Liver (tissue), 3 donors: ENCODE data around the gene LIPE.

ENCODE experiments used
- CTCF ChIP-seq: fragments of 150-350 bp; IDR thresholded peaks from 2 replicates; pipeline ENCODE4 v1.5.1; 2017; ENCODE audit warnings: improper control_type of control experiment, low read depth, low read length; ENCODE audit not compliant: missing input control
- HNF4A ChIP-seq, 2 donors: conservative IDR thresholded peaks; 2 replicates each; pipeline ENCODE4 v1.6.1; 2016; ENCODE audit warnings: antibody characterized with exemption in 2 of 2, mild to moderate bottlenecking in 2 of 2
- MAX ChIP-seq: IDR thresholded peaks from 2 replicates; pipeline ENCODE4 v1.6.1; 2016; ENCODE audit warnings: antibody characterized with exemption
- NR2F2 ChIP-seq: IDR thresholded peaks from 2 replicates; pipeline ENCODE4 v1.6.1; 2016; ENCODE audit warnings: antibody characterized with exemption
- REST ChIP-seq: IDR thresholded peaks from 2 replicates; pipeline ENCODE4 v1.6.1; 2016; ENCODE audit warnings: antibody characterized with exemption, mild to moderate bottlenecking
- YY1 ChIP-seq: IDR thresholded peaks from 2 replicates; pipeline ENCODE4 v1.6.1; 2016; ENCODE audit warnings: antibody characterized with exemption, mild to moderate bottlenecking
- donor health status: healthy.
- donor health status: healthy.

GRCh38 chr19:42362891-42363440 lies 64.2 kb downstream of the LIPE start:
- TF ChIP-seq CTCF (no peak), YY1 (no peak), MAX (no peak), HNF4A (conservative IDR thresholded peaks at IDR 0.05) (no peak), REST (no peak), NR2F2 (no peak)
